Endothelial cell of umbilical vein (primary cell): ENCODE measurements around the gene MAP3K14. TPM values are rescaled to one million over a fixed set of nuclear protein-coding genes. Genes with fewer than 3 reads are reported as not detected.

Source experiments
- BruUV-seq: library from RNA; stranded (reverse); fragments of 400-500 nt; replicated peaks from 2 replicates; lab custom pipeline; 2021; lab: Mats Ljungman, UMichigan
- CTCF ChIA-PET: fragments of 300-600, 350-600 bp; sonication (Branson Sonifier 250); formaldehyde crosslinking; loops from one replicate; lab custom pipeline; 2021; ENCODE audit warnings: antibody characterized with exemption, inconsistent platforms; lab: Charles Lee
- POLR2A ChIA-PET: fragments of 300-600, 350-600 bp; sonication (Branson Sonifier 250); formaldehyde crosslinking; loops from one replicate; lab custom pipeline; 2021; ENCODE audit warnings: antibody characterized with exemption, inconsistent platforms; lab: Charles Lee
- DNase-seq: peaks from one replicate; pipeline ENCODE4 v3.0.0-alpha.2; 2011; ENCODE audit warnings: low read depth, low spot score
- FAIRE-seq: peaks from 2 replicates; lab custom pipeline; 2011; peaks lifted over from hg19 to GRCh38; lab: Jason Lieb, UNC
- H2AFZ ChIP-seq: 2 replicates; pipeline ENCODE4 v1.6.0; 2012; ENCODE audit warnings: low read depth, low read length, control low read depth, inconsistent platforms
- H3K27ac ChIP-seq: 2 replicates; pipeline ENCODE4 v1.5.1; 2011; ENCODE audit warnings: low read depth, mild to moderate bottlenecking, control low read depth, low read length, moderate library complexity; ENCODE audit not compliant: insufficient read depth
- H3K27me3 ChIP-seq, 2 experiments: 2 replicates each; pipeline versions ENCODE4 v1.6.0 to v1.6.1; 2011; ENCODE audit warnings: low read length in 2 of 2, mixed read lengths in 1 of 2; ENCODE audit not compliant: control insufficient read depth in 2 of 2, insufficient read depth in 2 of 2
- H3K36me3 ChIP-seq, 2 experiments: 2 replicates in 1 of 2; 3 replicates in 1 of 2; pipeline ENCODE4 v1.5.1; 2011; ENCODE audit warnings: low read length in 2 of 2, mild to moderate bottlenecking in 1 of 2, moderate library complexity in 1 of 2; ENCODE audit not compliant: control insufficient read depth in 2 of 2, insufficient read depth in 2 of 2; ENCODE audit errors: extremely low read depth in 1 of 2
- H3K4me1 ChIP-seq: 3 replicates; pipeline ENCODE4 v1.5.1; 2011; ENCODE audit warnings: mild to moderate bottlenecking, low read length; ENCODE audit not compliant: control insufficient read depth, insufficient read depth; ENCODE audit errors: extremely low read depth
- H3K4me2 ChIP-seq: 2 replicates; pipeline ENCODE4 v1.6.1; 2011; ENCODE audit warnings: low read length, control low read depth, mixed read lengths; ENCODE audit not compliant: insufficient read depth
- H3K4me3 ChIP-seq, 3 experiments: fragments of 200-600 bp in 1 of 3; sonication (generic), shearing (Covaris generic) in 1 of 3; replicated peaks in 1 of 3; 2 replicates each; pipeline ENCODE4 v1.5.1; 2011 to 2016; ENCODE audit warnings: control low read depth in 3 of 3, low read length in 3 of 3, mild to moderate bottlenecking in 2 of 3, inconsistent platforms in 1 of 3, low read depth in 1 of 3, moderate library complexity in 1 of 3; ENCODE audit not compliant: insufficient read depth in 1 of 3
- H3K79me2 ChIP-seq: 2 replicates; pipeline ENCODE4 v1.6.0; 2012; ENCODE audit warnings: low read length, inconsistent platforms; ENCODE audit not compliant: control insufficient read depth, insufficient read depth
- H3K9ac ChIP-seq: replicated peaks from 2 replicates; pipeline ENCODE3; 2011; ENCODE audit warnings: low read length, control low read depth; ENCODE audit not compliant: insufficient read depth; ENCODE audit errors: extremely low read depth
- H3K9me1 ChIP-seq: replicated peaks from 3 replicates; pipeline ENCODE4 v1.6.0; 2011; ENCODE audit warnings: mild to moderate bottlenecking, low read length; ENCODE audit not compliant: control insufficient read depth, insufficient read depth; ENCODE audit errors: extremely low read depth
- H3K9me3 ChIP-seq: replicated peaks from 2 replicates; pipeline ENCODE4 v1.5.1; 2012; ENCODE audit warnings: low read length, inconsistent platforms; ENCODE audit not compliant: control insufficient read depth, insufficient read depth
- H4K20me1 ChIP-seq: replicated peaks from 2 replicates; pipeline ENCODE3; 2011; ENCODE audit warnings: mild to moderate bottlenecking, low read length; ENCODE audit not compliant: control insufficient read depth, insufficient read depth; ENCODE audit errors: extremely low read depth
- EZH2 ChIP-seq: IDR thresholded peaks from 2 replicates; pipeline ENCODE4 v1.6.1; 2012; ENCODE audit warnings: borderline replicate concordance, low read depth, mild to moderate bottlenecking, moderate library complexity, low read length, inconsistent platforms; ENCODE audit not compliant: severe bottlenecking
- FOS ChIP-seq: IDR thresholded peaks from 2 replicates; pipeline ENCODE4 v1.6.1; 2011; ENCODE audit warnings: mild to moderate bottlenecking, low read length, moderate library complexity, borderline replicate concordance; ENCODE audit not compliant: insufficient read depth
- GATA2 ChIP-seq: IDR thresholded peaks from 2 replicates; pipeline ENCODE4 v1.7.0; 2011; ENCODE audit warnings: low read depth, mild to moderate bottlenecking, moderate library complexity, mixed read lengths, low read length; ENCODE audit not compliant: insufficient read length, insufficient read depth
- JUN ChIP-seq: IDR thresholded peaks from 2 replicates; pipeline ENCODE4 v1.6.1; 2011; ENCODE audit warnings: borderline replicate concordance, low read depth; ENCODE audit not compliant: insufficient read length, insufficient read depth
- MYC ChIP-seq: IDR thresholded peaks from one replicate; pipeline ENCODE4 v1.6.1; 2011; ENCODE audit warnings: mild to moderate bottlenecking, low read depth, low read length
- POLR2A ChIP-seq: IDR thresholded peaks from 2 replicates; pipeline ENCODE4 v1.6.1; 2012; ENCODE audit warnings: low read depth, mild to moderate bottlenecking, control low read depth, low read length
- dilution Hi-C: fragments of 300-500 bp; cut with MboI; formaldehyde crosslinking; loops from one replicate; pipeline ENCODE4 v1.15.0; 2019; ENCODE audit warnings: low sequenced_read_pairs; ENCODE audit not compliant: extremely low pct_ligation_motif_present
- intact Hi-C: fragments of 100-400 bp; cut with micrococcal nuclease; formaldehyde crosslinking; loops from one replicate; pipeline ENCODE4 v1.10.0; 2022
- polyA plus RNA-seq, 4 experiments: library from polyadenylated mRNA; depleted of rRNA in 3 of 4; stranded (reverse) in 3 of 4; unstranded in 1 of 4; fragments of >200 nt; gene quantifications; 2 replicates each; pipeline versions ENCODE4 v1.2.1 to v1.2.3, GENCODE V29; 2011 to 2012; ENCODE audit warnings: missing spikeins in 1 of 4
- total RNA-seq: library from RNA; stranded (reverse); gene quantifications from 2 replicates; pipeline ENCODE4 v1.2.3, GENCODE V29; 2021
- TF ChIP-seq, protein P1 (sequence below), 2 donors: IDR thresholded peaks; 1 replicate in 1 of 2; 2 replicates in 1 of 2; pipeline ENCODE4 v1.5.1; 2011; ENCODE audit warnings: low read length in 2 of 2, mild to moderate bottlenecking in 2 of 2, moderate library complexity in 2 of 2, control low read depth in 1 of 2, inconsistent platforms in 1 of 2, low read depth in 1 of 2; ENCODE audit not compliant: insufficient read depth in 1 of 2; ENCODE audit errors: extremely low read depth in 1 of 2

The MAP3K14 gene
- total and polyA plus RNA-seq, 2 donors (not counting 3 experiments of a cell fraction or from before 2014, with no cell fraction given) = 5.4 to 9.8 TPM

DNA sequence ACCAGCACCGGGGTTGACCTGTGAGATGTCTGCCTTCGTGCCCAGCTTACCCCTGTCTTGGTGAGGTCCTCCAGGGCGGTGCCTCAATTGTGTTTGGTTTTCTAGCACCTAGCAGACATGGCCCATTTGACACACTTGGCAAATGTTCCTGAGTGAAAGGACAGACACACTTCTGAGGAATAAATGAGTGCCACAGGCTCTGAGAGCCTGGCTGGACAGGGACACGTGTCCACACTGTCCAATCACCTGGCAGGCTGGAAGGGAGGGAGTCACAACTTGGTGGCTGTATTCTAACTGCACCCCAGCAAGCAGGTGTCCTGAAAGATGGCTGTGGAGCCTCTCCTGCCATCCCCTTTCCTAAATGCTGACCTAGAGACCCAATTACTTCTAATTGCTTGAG lies 7.4 kb downstream of the MAP3K14 start:
- FAIRE-seq (no peak), DNase-seq (no peak)
- no peak overlapping the region for H3K27ac ChIP-seq
- no peak for TF ChIP-seq JUN
- no peak for TF ChIP-seq FOS
- TF ChIP-seq, protein P1, sequence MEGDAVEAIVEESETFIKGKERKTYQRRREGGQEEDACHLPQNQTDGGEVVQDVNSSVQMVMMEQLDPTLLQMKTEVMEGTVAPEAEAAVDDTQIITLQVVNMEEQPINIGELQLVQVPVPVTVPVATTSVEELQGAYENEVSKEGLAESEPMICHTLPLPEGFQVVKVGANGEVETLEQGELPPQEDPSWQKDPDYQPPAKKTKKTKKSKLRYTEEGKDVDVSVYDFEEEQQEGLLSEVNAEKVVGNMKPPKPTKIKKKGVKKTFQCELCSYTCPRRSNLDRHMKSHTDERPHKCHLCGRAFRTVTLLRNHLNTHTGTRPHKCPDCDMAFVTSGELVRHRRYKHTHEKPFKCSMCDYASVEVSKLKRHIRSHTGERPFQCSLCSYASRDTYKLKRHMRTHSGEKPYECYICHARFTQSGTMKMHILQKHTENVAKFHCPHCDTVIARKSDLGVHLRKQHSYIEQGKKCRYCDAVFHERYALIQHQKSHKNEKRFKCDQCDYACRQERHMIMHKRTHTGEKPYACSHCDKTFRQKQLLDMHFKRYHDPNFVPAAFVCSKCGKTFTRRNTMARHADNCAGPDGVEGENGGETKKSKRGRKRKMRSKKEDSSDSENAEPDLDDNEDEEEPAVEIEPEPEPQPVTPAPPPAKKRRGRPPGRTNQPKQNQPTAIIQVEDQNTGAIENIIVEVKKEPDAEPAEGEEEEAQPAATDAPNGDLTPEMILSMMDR (IDR thresholded peaks at IDR 0.05; ENCODE audit: extremely low read depth in 1 of 2, insufficient read depth in 1 of 2, low read depth in 1 of 2, low read length in 2 of 2) = no peak
- no peak for TF ChIP-seq GATA2
- no peak for TF ChIP-seq MYC
- TF ChIP-seq EZH2 = no peak
- TF ChIP-seq POLR2A = no peak
- H3K79me2 ChIP-seq = peaks cover 82% of the 10 kb centered on the region
- no peaks in the 10 kb centered on the region for H3K9me3 ChIP-seq
- dilution Hi-C loops = no loop called here
- ChIA-PET POLR2A (interaction anchor here (1.1 kb wide), 1 partner anchor 29 kb away, joined by 3 read pairs; no protein-coding TSS in a partner anchor), CTCF (interaction anchor here (4.2 kb wide), 1 partner anchor 33 kb away, joined by 27 read pairs; no protein-coding TSS in a partner anchor)
- H3K9me1 ChIP-seq = no peaks in the 10 kb centered on the region
- no peak overlapping the region for H3K4me2 ChIP-seq
- no peaks in the 10 kb centered on the region for H3K27me3 ChIP-seq
- no TSS peak for BruUV-seq
- peaks cover 0 to 7% of the 10 kb centered on the region in 2 experiments for H3K36me3 ChIP-seq
- peaks cover 28% of the 10 kb centered on the region for H3K4me1 ChIP-seq
- intact Hi-C loops = no loop called here
- no peak overlapping the region for H3K4me3 ChIP-seq
- no peak overlapping the region for H2AFZ ChIP-seq
- H4K20me1 ChIP-seq = no peaks in the 10 kb centered on the region
- H3K9ac ChIP-seq = no peak overlapping the region
